ENCODE results near the gene KIF4B. TPM values are rescaled to one million over a fixed set of nuclear protein-coding genes. Genes with fewer than 3 reads are reported as not detected.

KIF4B gene
- total and polyA plus RNA-seq, 10 donors = 0.06 to 0.26 (median 0.16) TPM; not detected in 6

- Histone ChIP-seq H3K4me1 (no peaks in the 10 kb centered on the region), H3K4me3 (no peak overlapping the region), H3K36me3 (no peaks in the 10 kb centered on the region), H3K27ac (no peak overlapping the region), H3K27me3 (replicated peaks in 1 of 7) (peaks cover 0 to 16% (median 0%) of the 10 kb centered on the region in 7 donors), H3K9me3 (no peaks in the 10 kb centered on the region)
- no peak for DNase-seq
- TF ChIP-seq CTCF (IDR thresholded peaks at IDR 0.05 in 8 of 11, conservative IDR thresholded peaks at IDR 0.05 in 3 of 11) = no peak
- TF ChIP-seq POLR2AphosphoS5 (IDR thresholded peaks at IDR 0.05) = no peak
- no peak for TF ChIP-seq POLR2A (IDR thresholded peaks at IDR 0.05)
- intact Hi-C loops (cut with DNase I; ENCODE audit: low total_unique reads) = no loop called here
- WGBS, 5 donors = 81 to 91% (median 88%) methylated on average over 3 of the region's 3 CpGs
Observed at GRCh38 chr5:155040984-155041653, 27.6 kb downstream of the KIF4B start.

- DNase-seq = no peak
- no peak for TF ChIP-seq POLR2AphosphoS5 (IDR thresholded peaks at IDR 0.05)
- no peak for TF ChIP-seq CTCF (IDR thresholded peaks at IDR 0.05 in 8 of 11, conservative IDR thresholded peaks at IDR 0.05 in 3 of 11)
- TF ChIP-seq POLR2A (IDR thresholded peaks at IDR 0.05) = no peak
- Histone ChIP-seq H3K4me1 (no peaks in the 10 kb centered on the region), H3K4me3 (no peak overlapping the region), H3K27ac (no peak overlapping the region), H3K36me3 (no peaks in the 10 kb centered on the region), H3K9me3 (no peaks in the 10 kb centered on the region), H3K27me3 (replicated peaks in 1 of 7) (peaks cover 0 to 22% (median 3%) of the 10 kb centered on the region in 7 donors)
- intact Hi-C loops (cut with DNase I; ENCODE audit: low total_unique reads) = no loop called here
Observed at GRCh38 chr5:155044591-155044990, 31.0 kb downstream of the KIF4B start.

GRCh38 chr5:155046591-155046990 lies 33.0 kb downstream of the KIF4B start:
- TF ChIP-seq CTCF (IDR thresholded peaks at IDR 0.05 in 8 of 11, conservative IDR thresholded peaks at IDR 0.05 in 3 of 11) (no peak), POLR2A (IDR thresholded peaks at IDR 0.05) (no peak), POLR2AphosphoS5 (IDR thresholded peaks at IDR 0.05) (no peak)
- Histone ChIP-seq H3K27me3 (replicated peaks in 1 of 7) (peaks cover 0 to 17% (median 3%) of the 10 kb centered on the region in 7 donors), H3K36me3 (no peaks in the 10 kb centered on the region), H3K4me1 (no peaks in the 10 kb centered on the region), H3K9me3 (no peaks in the 10 kb centered on the region), H3K27ac (no peak overlapping the region), H3K4me3 (no peak overlapping the region)
- intact Hi-C loops (cut with DNase I; ENCODE audit: low total_unique reads) = no loop called here
- no peak for DNase-seq
- 70 to 95% (median 81%) methylated on average over 2 of the region's 2 CpGs for whole genome bisulfite sequencing, 5 donors

- H3K4me3 ChIP-seq = no peak overlapping the region
- H3K4me1 ChIP-seq = peaks cover 0 to 4% (median 0%) of the 10 kb centered on the region in 6 donors
- H3K27me3 ChIP-seq (replicated peaks in 1 of 7) = peaks cover 0 to 17% (median 3%) of the 10 kb centered on the region in 7 donors
- WGBS, 5 donors = 73 to 87% (median 81%) methylated on average over 8 of the region's 8 CpGs
- H3K27ac ChIP-seq = no peak overlapping the region
- H3K36me3 ChIP-seq = no peaks in the 10 kb centered on the region
- no peak for TF ChIP-seq POLR2AphosphoS5 (IDR thresholded peaks at IDR 0.05)
- TF ChIP-seq POLR2A (IDR thresholded peaks at IDR 0.05) = no peak
- TF ChIP-seq CTCF (IDR thresholded peaks at IDR 0.05 in 8 of 11, conservative IDR thresholded peaks at IDR 0.05 in 3 of 11) = no peak
- intact Hi-C loops (cut with DNase I; ENCODE audit: low total_unique reads) = no loop called here
- no peak for DNase-seq
- H3K9me3 ChIP-seq = no peaks in the 10 kb centered on the region
Observed at GRCh38 chr5:155047818-155048217, 34.3 kb downstream of the KIF4B start.

Measured in spleen (tissue), 11 donors.